Epithelial cell of esophagus (primary cell): ENCODE measurements around the gene MZT1.

Experiments used
- DNase-seq: peaks from one replicate; pipeline ENCODE4 v3.0.0; 2010; ENCODE audit warnings: low read depth
- H3K4me3 ChIP-seq: 2 replicates; pipeline ENCODE4 v1.5.1; 2011; ENCODE audit warnings: mild to moderate bottlenecking, low read length, control low read depth
- CTCF ChIP-seq: IDR thresholded peaks from 2 replicates; pipeline ENCODE4 v1.5.1; 2011; ENCODE audit warnings: low read depth, mild to moderate bottlenecking, low read length, control low read depth, inconsistent platforms; ENCODE audit not compliant: insufficient read depth; ENCODE audit errors: missing control alignments

Gene MZT1

GRCh38 chr13:72727417-72728289 is at the start of gene MZT1, which contains the start of gene BORA:
MZT1 (minus strand) TSS chr13:72727629; CDS start chr13:72727602, 27 bp downstream.
BORA (plus strand) TSS chr13:72727923; CDS start chr13:72728941, 1,018 bp downstream.
- no peak for TF ChIP-seq CTCF

GRCh38 chr13:72774019-72774418 is 46.6 kb upstream of the MZT1 start:
- H3K4me3 ChIP-seq: no peak overlapping the region
- peak; percentile 86 for DNase-seq

More at GRCh38 chr13:72727417-72728289, at the start of gene MZT1, which contains the start of gene BORA:
- DNase-seq: peak; percentile 99
- H3K4me3 ChIP-seq: peak within 1 kb of the TSS; percentile 94

GRCh38 chr13:72763411-72763810 is 36.0 kb upstream of the MZT1 start:
- no peak overlapping the region for H3K4me3 ChIP-seq
- TF ChIP-seq CTCF: no peak
- DNase-seq: no peak

More at GRCh38 chr13:72774019-72774418, 46.6 kb upstream of the MZT1 start:
- TF ChIP-seq CTCF: no peak

- TF ChIP-seq CTCF: no peak
- H3K4me3 ChIP-seq: no peak overlapping the region
- DNase-seq: no peak
These were observed 32.8 kb upstream of the MZT1 start for GRCh38 chr13:72760189-72760588.

GRCh38 chr13:72757792-72758535 is 30.5 kb upstream of the MZT1 start:
- DNase-seq: peak; percentile 12
- H3K4me3 ChIP-seq: no peak overlapping the region
- TF ChIP-seq CTCF: no peak

- peak; percentile 38 for DNase-seq
- no peak overlapping the region for H3K4me3 ChIP-seq
- TF ChIP-seq CTCF: no peak
These were observed 26.7 kb upstream of the MZT1 start for GRCh38 chr13:72754111-72754510.
